Measurements from ENCODE around the gene SRPK3. TPM values are rescaled to one million over a fixed set of nuclear protein-coding genes. Genes with fewer than 3 reads are reported as not detected.

SRPK3 gene
- total RNA-seq, 1 experiment from 2014 or later: 0.46 TPM

DNA sequence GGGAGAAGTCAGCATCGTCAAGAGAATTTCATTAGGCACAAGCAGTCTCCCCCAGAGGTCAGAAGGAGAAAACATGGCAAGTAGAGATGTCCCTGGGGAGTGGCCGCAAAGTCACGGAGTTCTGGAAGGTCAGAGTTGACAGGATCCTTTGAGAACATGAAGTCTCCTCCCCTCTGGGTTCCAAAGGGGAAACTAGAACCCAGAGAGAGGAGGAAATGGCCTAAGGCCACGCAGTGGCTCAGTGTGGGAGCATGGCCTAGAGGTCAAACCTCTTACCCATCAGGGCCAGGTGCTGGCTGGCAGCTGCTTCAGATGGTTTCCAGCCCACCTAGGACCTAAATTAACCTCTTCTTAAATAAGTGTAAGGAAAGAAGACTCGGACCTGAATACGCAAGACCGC lies 12.4 kb downstream of the SRPK3 start:
- BruUV-seq (replicated peaks): no TSS peak
- intact Hi-C loops (cut with micrococcal nuclease; ENCODE audit: unreplicated experiment): loop anchor here (10.0 kb wide), 1 partner anchor 92 kb away; the partner anchor contains the start of gene L1CAM
- CTCF ChIA-PET: interaction anchor here (1.1 kb wide), 1 partner anchor 84 kb away, joined by 3 read pairs; no protein-coding TSS in a partner anchor

DNA sequence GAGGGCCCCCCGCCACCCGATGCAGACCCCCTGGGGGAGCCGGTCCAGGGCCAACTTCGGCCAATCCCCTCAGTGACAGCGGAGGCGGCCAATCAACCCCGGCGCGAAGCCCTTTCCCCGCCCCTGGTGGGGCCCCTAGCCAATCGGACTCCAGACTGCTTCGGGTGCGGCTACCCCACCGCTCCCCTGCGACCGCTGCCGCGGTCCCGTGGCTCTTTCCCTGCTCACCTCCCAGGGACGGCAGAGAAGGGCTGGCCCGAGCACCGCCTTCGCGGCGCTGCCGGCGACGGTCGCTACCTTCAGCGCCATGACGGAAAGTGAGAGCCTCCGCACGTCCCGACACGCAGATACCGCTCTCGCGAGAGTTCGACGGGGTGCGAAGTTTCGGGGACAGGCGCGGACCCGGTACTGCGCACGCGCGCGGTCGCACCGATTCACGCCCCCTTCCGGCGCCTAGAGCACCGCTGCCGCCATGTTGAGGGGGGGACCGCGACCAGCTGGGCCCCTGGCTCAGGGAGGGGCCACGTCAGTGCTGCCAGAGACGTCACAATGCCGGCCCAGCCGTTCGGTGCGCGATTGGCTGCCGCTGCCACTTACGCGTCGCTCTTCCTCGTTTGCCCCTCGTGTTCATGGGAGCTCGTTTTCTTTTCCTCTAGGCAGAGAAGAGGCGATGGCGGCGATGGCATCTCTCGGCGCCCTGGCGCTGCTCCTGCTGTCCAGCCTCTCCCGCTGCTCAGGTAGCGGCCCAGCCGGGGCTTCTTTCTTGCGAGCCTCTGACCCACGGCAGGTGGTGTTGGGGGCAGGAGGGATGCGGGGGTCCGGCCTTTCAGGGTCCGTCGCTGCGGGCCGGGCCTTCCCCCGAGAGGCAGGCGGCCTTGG lies 13.4 kb downstream of the SRPK3 start, which contains the start of the genes IDH3G and SSR4:
TSS of gene IDH3G (minus strand) at position 358 of the 879 bp plus-strand sequence. CDS start at position 309, 49 bp downstream.
TSS of gene SSR4 (plus strand) at position 651 of the 879 bp plus-strand sequence. CDS start at position 671, 20 bp downstream.
- no peaks in the 10 kb centered on the region for H4K20me1 ChIP-seq (ENCODE audit: insufficient read depth)
- peaks cover 46% of the 10 kb centered on the region for H3K79me2 ChIP-seq (ENCODE audit: low read depth)
- H3K27me3 ChIP-seq (ENCODE audit: insufficient read depth, low read depth): no peaks in the 10 kb centered on the region
- peaks cover 3% of the 10 kb centered on the region; the same call in 1 of the 2 replicates for H3F3A ChIP-seq (ENCODE audit: insufficient read depth, low read depth)
- CTCF ChIA-PET: interaction anchor here (1.1 kb wide), 1 partner anchor 85 kb away, joined by 3 read pairs; no protein-coding TSS in a partner anchor
- peak within 1 kb of the TSS; percentile 58 for H3K27ac ChIP-seq
- H3K4me3 ChIP-seq: peak within 1 kb of the TSS; percentile 93
- POLR2A ChIA-PET (ENCODE audit: unreplicated experiment): interaction anchor here (0.5 to 0.7 kb wide), 4 partner anchors 117 to 918 kb away, joined by 3 to 4 read pairs (median 4); no protein-coding TSS in a partner anchor
- no peaks in the 10 kb centered on the region for H3K9me2 ChIP-seq (ENCODE audit: insufficient read depth)
- intact Hi-C loops (cut with micrococcal nuclease; ENCODE audit: unreplicated experiment): loop anchor here (1.0 to 10.0 kb wide), 5 partner anchors 28 to 134 kb away; partner anchors contain the start of gene L1CAM
- H3K9me3 ChIP-seq (ENCODE audit: insufficient read depth, low read depth): no peaks in the 10 kb centered on the region
- H2AFZ ChIP-seq: peak within 1 kb of the TSS; percentile 85
- DNase-seq: peak; percentile 86 to 97
- no TSS peak for BruUV-seq (replicated peaks)
- peaks cover 15% of the 10 kb centered on the region; the same call in 1 of the 2 replicates for H3K4me1 ChIP-seq (replicated peaks; ENCODE audit: insufficient read depth)
- H3K4me2 ChIP-seq: peak within 1 kb of the TSS; percentile 98
- H3K36me3 ChIP-seq (ENCODE audit: low read depth): no peaks in the 10 kb centered on the region
- TF ChIP-seq, protein P1, sequence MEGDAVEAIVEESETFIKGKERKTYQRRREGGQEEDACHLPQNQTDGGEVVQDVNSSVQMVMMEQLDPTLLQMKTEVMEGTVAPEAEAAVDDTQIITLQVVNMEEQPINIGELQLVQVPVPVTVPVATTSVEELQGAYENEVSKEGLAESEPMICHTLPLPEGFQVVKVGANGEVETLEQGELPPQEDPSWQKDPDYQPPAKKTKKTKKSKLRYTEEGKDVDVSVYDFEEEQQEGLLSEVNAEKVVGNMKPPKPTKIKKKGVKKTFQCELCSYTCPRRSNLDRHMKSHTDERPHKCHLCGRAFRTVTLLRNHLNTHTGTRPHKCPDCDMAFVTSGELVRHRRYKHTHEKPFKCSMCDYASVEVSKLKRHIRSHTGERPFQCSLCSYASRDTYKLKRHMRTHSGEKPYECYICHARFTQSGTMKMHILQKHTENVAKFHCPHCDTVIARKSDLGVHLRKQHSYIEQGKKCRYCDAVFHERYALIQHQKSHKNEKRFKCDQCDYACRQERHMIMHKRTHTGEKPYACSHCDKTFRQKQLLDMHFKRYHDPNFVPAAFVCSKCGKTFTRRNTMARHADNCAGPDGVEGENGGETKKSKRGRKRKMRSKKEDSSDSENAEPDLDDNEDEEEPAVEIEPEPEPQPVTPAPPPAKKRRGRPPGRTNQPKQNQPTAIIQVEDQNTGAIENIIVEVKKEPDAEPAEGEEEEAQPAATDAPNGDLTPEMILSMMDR (conservative IDR thresholded peaks at IDR 0.05): no peak; the same call in 1 of the 2 replicates
- no peak for TF ChIP-seq EZH2 (IDR thresholded peaks at IDR 0.05; ENCODE audit: low read depth)

More for the DNA sequence above, 12.4 kb downstream of the SRPK3 start:
- H3K27ac ChIP-seq: no peak overlapping the region
- no peaks in the 10 kb centered on the region for H3K9me3 ChIP-seq (ENCODE audit: insufficient read depth, low read depth)
- DNase-seq: no peak
- H2AFZ ChIP-seq: peak overlapping the region; percentile 80
- H3K9me2 ChIP-seq (ENCODE audit: insufficient read depth): no peaks in the 10 kb centered on the region
- H4K20me1 ChIP-seq (ENCODE audit: insufficient read depth): no peaks in the 10 kb centered on the region
- H3F3A ChIP-seq (ENCODE audit: insufficient read depth, low read depth): no peaks in the 10 kb centered on the region
- H3K36me3 ChIP-seq (ENCODE audit: low read depth): no peaks in the 10 kb centered on the region
- peak overlapping the region; percentile 93 for H3K4me3 ChIP-seq
- H3K27me3 ChIP-seq (ENCODE audit: insufficient read depth, low read depth): no peaks in the 10 kb centered on the region
- POLR2A ChIA-PET (ENCODE audit: unreplicated experiment): interaction anchor here (0.6 to 0.7 kb wide), 2 partner anchors 40 to 133 kb away, joined by 4 read pairs; partner anchors contain the start of gene ARHGAP4
- peaks cover 46% of the 10 kb centered on the region for H3K79me2 ChIP-seq (ENCODE audit: low read depth)
- no peak for TF ChIP-seq EZH2 (IDR thresholded peaks at IDR 0.05; ENCODE audit: low read depth)
- peaks cover 15% of the 10 kb centered on the region; the same call in 1 of the 2 replicates for H3K4me1 ChIP-seq (replicated peaks; ENCODE audit: insufficient read depth)
- peak overlapping the region; percentile 91 for H3K4me2 ChIP-seq

DNA sequence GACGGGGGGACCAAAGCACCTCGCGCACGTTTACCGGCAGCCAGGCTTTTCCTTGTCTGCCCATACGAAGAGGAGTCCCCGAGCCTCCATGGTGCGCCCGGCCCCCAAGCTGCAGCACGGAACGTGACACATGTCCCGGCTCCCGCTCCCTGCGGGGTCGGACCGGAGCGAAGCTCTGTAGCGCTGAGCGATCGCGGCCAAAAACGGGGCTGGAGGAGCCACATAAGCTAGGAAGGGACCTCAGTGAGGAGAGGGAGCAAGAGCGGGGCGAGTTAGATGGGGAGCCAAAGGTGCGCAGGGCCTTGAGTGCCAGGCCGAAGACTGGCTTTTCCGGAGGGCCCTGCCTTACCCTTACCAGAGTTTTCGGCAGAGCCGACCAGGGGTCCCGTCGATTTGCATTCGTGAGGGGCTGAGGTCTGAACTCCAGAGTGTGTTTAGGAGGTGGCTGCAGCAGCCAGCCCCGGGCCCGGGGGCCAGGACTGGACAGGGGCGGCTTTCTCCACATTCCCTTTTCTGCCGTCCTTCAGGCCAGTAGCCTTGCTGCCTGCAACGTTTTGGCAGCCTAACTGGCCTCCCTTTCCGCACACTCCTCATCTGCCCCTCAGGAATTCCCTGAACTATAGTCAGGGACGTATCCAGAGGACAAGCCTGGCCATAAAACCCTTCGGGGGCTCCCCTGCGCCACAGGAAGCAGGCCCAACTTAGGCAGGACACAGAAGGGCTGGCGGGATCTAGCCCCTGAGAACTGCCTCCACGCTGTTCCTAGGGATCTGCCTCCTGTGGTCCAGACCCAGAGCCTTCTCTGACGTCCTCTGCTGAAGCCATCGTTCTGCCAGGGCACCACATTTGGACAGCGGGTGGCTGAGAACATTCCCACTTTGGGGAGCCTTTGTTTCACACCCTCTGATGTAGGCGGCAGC lies 14.3 kb downstream of the SRPK3 start:
- no peaks in the 10 kb centered on the region for H3K36me3 ChIP-seq (ENCODE audit: low read depth)
- H4K20me1 ChIP-seq (ENCODE audit: insufficient read depth): no peaks in the 10 kb centered on the region
- peak overlapping the region; percentile 98 for H3K4me2 ChIP-seq
- no peaks in the 10 kb centered on the region for H3K27me3 ChIP-seq (ENCODE audit: insufficient read depth, low read depth)
- H3K9me2 ChIP-seq (ENCODE audit: insufficient read depth): no peaks in the 10 kb centered on the region
- H3K27ac ChIP-seq: peak overlapping the region; percentile 49; the same call in 1 of the 2 replicates
- TF ChIP-seq EZH2 (IDR thresholded peaks at IDR 0.05; ENCODE audit: low read depth): no peak
- TF ChIP-seq, protein P1 (conservative IDR thresholded peaks at IDR 0.05): no peak
- ChIA-PET POLR2A (ENCODE audit: unreplicated experiment) (interaction anchor here (0.5 to 0.6 kb wide), 2 partner anchors 116 to 540 kb away, joined by 3 read pairs; no protein-coding TSS in a partner anchor), CTCF (no interaction called here)
- H2AFZ ChIP-seq: peak overlapping the region; percentile 85
- peaks cover 5% of the 10 kb centered on the region; the same call in 1 of the 2 replicates for H3F3A ChIP-seq (ENCODE audit: insufficient read depth, low read depth)
- no peak for DNase-seq
- BruUV-seq (replicated peaks): TSS peak; percentile 66
- peaks cover 15% of the 10 kb centered on the region; the same call in 1 of the 2 replicates for H3K4me1 ChIP-seq (replicated peaks; ENCODE audit: insufficient read depth)
- peak overlapping the region; percentile 93 for H3K4me3 ChIP-seq
- intact Hi-C loops (cut with micrococcal nuclease; ENCODE audit: unreplicated experiment): loop anchor here (1.0 to 10.0 kb wide), 5 partner anchors 29 to 133 kb away; partner anchors contain the start of gene L1CAM
- H3K9me3 ChIP-seq (ENCODE audit: insufficient read depth, low read depth): no peaks in the 10 kb centered on the region
- peaks cover 46% of the 10 kb centered on the region for H3K79me2 ChIP-seq (ENCODE audit: low read depth)

Measured in PC-9 (cell line).